Fibroblast of pulmonary artery (primary cell): ENCODE data around the gene HOXB3.

Source experiments
- DNase-seq: peaks from one replicate; pipeline ENCODE4 v3.0.0-alpha.2; 2010; ENCODE audit warnings: low read depth
- H3K4me3 ChIP-seq: replicated peaks from 2 replicates; pipeline ENCODE4 v1.5.1; 2011; ENCODE audit warnings: low read depth, mild to moderate bottlenecking, control low read depth, low read length, moderate library complexity
- CTCF ChIP-seq: IDR thresholded peaks from 2 replicates; pipeline ENCODE4 v1.5.1; 2011; ENCODE audit warnings: mild to moderate bottlenecking, control low read depth, low read length, inconsistent platforms; ENCODE audit errors: missing control alignments

Gene HOXB3

GRCh38 chr17:48589831-48590606 is at the start of gene HOXB3:
Gene HOXB3, minus strand, starts transcription at chr17:48590241. Its CDS starts 37,767 bp downstream, at chr17:48552474.
- H3K4me3 ChIP-seq = peak within 1 kb of the TSS; percentile 19
- no peak for DNase-seq
- TF ChIP-seq CTCF = no peak

GRCh38 chr17:48639136-48639535 is 49.1 kb upstream of the HOXB3 start:
- no peak for TF ChIP-seq CTCF
- no peak for DNase-seq
- H3K4me3 ChIP-seq = no peak overlapping the region

- H3K4me3 ChIP-seq = no peak overlapping the region
- TF ChIP-seq CTCF = no peak
- DNase-seq = peak; percentile 59
These were observed 47.6 kb upstream of the HOXB3 start for GRCh38 chr17:48637323-48638260.

GRCh38 chr17:48636177-48637018 is 46.4 kb upstream of the HOXB3 start:
- TF ChIP-seq CTCF = peak; percentile 48
- DNase-seq = peak; percentile 59
- no peak overlapping the region for H3K4me3 ChIP-seq

GRCh38 chr17:48634493-48635208 is 44.6 kb upstream of the HOXB3 start:
- DNase-seq = no peak
- no peak overlapping the region for H3K4me3 ChIP-seq
- no peak for TF ChIP-seq CTCF

- no peak for TF ChIP-seq CTCF
- DNase-seq = no peak
- no peak overlapping the region for H3K4me3 ChIP-seq
These were observed 43.2 kb upstream of the HOXB3 start for GRCh38 chr17:48633266-48633677.
